Neural cell (in vitro differentiated cells): Measurements from ENCODE around the gene ZCCHC14.

Source experiments
- EZH2 ChIP-seq: fragments of 200-600, 300-800 bp; shearing (Covaris generic), sonication (generic); IDR thresholded peaks from 2 replicates; pipeline ENCODE4 v1.6.1; 2014; ENCODE audit warnings: antibody characterized with exemption, low read length, borderline replicate concordance, mild to moderate bottlenecking; ENCODE audit not compliant: insufficient read depth, poor library complexity, severe bottlenecking
- MXI1 ChIP-seq: fragments of 450-650 bp; conservative IDR thresholded peaks from 2 replicates; pipeline ENCODE4 v1.6.1; 2014; ENCODE audit warnings: antibody characterized with exemption, mild to moderate bottlenecking; ENCODE audit not compliant: poor library complexity, severe bottlenecking
- POLR2AphosphoS5 ChIP-seq: IDR thresholded peaks from 2 replicates; pipeline ENCODE4 v1.6.1; 2012
- TAF1 ChIP-seq: IDR thresholded peaks from 2 replicates; pipeline ENCODE4 v1.6.1; 2012; ENCODE audit warnings: low read depth
- TF ChIP-seq, protein P1 (sequence below): fragments of 450-650 bp; IDR thresholded peaks from 2 replicates; pipeline ENCODE4 v1.5.1; 2014; ENCODE audit warnings: antibody characterized with exemption, mild to moderate bottlenecking, moderate library complexity; ENCODE audit not compliant: poor library complexity, severe bottlenecking

DNA sequence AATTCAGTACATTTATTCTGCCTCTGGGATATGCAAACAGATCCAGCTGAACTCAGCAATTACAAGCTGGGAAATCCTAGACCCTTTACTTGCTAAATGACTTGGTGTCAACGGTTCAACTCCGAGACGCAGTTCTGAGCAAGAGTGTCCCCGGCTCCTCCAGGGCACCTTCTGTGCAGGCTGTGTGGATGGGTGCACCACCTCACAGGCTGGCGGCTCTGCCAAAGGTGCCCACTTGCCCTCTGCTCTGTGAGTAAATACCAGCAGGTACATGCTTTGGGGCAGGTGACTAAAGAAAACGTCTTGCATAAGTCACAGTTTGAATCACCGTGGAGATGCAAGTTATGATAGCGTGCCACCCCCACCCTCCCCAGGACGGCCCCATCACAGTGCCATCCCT is 77.4 kb downstream of the ZCCHC14 start:
- TF ChIP-seq, protein P1, sequence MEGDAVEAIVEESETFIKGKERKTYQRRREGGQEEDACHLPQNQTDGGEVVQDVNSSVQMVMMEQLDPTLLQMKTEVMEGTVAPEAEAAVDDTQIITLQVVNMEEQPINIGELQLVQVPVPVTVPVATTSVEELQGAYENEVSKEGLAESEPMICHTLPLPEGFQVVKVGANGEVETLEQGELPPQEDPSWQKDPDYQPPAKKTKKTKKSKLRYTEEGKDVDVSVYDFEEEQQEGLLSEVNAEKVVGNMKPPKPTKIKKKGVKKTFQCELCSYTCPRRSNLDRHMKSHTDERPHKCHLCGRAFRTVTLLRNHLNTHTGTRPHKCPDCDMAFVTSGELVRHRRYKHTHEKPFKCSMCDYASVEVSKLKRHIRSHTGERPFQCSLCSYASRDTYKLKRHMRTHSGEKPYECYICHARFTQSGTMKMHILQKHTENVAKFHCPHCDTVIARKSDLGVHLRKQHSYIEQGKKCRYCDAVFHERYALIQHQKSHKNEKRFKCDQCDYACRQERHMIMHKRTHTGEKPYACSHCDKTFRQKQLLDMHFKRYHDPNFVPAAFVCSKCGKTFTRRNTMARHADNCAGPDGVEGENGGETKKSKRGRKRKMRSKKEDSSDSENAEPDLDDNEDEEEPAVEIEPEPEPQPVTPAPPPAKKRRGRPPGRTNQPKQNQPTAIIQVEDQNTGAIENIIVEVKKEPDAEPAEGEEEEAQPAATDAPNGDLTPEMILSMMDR: no peak
- TF ChIP-seq POLR2AphosphoS5 (no peak), TAF1 (no peak), MXI1 (no peak), EZH2 (no peak)
